Right ventricle myocardium inferior (tissue), 1 donor: ENCODE results near the gene MTCL1. TPM values are rescaled to one million over a fixed set of nuclear protein-coding genes. Genes with fewer than 3 reads are reported as not detected.

Experiments used
- ATAC-seq: fragments of 200-7000 bp; cut with Tn5 transposase; one replicate; pipeline ENCODE4 v1.9.1; 2020; ENCODE audit warnings: mild to moderate bottlenecking, moderate library complexity
- DNase-seq: peaks from one replicate; pipeline ENCODE4 v3.0.0; 2021; ENCODE audit errors: missing footprints
- intact Hi-C: fragments of 100-400 bp; cut with DNase I; formaldehyde crosslinking; loops from one replicate; pipeline ENCODE4 v1.11.0; 2022
- total RNA-seq: library from RNA; stranded (reverse); fragmentation: NEBNext Ultra II Directional; extraction: Animal tissue kit (Norgen Biotek cat#: 25700); gene quantifications from one replicate; pipeline ENCODE4 v1.2.1, GENCODE V29; 2021
- donor health status: DM: no; HTN: yes; CAD: no; lungs with severe emphysema.

The MTCL1 gene
- total RNA-seq, 1 donor from 2014 or later = 7.0 TPM

DNA sequence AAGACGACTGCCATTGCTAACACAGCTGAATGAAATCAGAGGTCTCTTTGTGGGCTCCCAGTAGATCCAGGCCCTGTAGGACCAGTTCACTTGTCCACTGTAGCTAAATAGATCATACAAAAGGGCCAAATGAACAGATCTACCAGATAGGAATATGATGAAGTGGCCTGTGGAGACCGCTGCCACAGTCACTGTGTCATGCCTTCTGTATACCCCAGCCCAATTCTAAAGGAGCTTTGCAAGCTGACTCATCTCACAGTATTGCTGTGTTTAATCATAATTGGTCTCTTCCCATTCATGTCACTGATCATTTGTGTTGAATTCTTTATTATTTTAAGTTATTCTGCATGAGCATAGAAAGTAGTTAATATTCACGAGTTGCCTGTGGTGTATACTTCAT, 125.8 kb downstream of the MTCL1 start:
- intact Hi-C loops = no loop called here
- ATAC-seq (no peak), DNase-seq (no peak)

DNA sequence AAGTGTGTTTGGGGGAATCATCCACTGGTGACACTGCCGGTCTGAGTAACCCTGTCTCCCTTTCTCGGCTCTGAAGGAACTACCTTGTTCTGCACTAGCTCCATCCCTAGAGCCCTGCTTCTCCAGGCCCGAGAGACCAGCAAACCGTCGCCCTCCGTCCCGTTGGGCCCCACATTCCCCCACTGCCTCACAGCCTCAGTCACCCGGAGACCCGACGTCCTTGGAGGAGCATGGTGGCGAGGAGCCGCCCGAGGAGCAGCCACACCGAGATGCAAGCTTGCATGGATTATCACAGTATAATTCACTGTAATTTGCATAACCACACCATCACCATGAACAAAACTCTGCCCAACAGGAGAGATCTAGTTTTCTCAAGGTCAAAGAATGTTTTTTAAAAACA, 126.2 kb downstream of the MTCL1 start:
- no peak for ATAC-seq
- DNase-seq = no peak
- intact Hi-C loops = no loop called here

DNA sequence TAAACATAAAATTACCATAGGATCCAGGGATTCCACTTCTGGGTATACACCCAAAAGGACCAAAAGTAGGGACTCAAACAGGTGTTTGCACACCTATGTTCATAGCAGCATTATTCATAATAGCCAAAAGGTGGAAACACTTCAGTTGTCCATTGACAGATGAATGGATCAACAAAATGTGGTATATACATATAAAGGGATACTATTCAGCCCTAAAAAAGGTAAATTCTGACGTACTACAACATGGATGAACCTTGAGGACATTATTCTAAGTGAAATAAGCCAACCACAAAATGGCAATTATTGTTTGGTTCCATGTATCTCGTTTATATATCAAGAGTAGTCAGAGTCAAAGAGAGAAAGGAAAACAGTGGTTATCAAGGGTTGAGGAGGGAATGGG, 128.1 kb downstream of the MTCL1 start:
- intact Hi-C loops = no loop called here
- DNase-seq (no peak), ATAC-seq (no peak)

DNA sequence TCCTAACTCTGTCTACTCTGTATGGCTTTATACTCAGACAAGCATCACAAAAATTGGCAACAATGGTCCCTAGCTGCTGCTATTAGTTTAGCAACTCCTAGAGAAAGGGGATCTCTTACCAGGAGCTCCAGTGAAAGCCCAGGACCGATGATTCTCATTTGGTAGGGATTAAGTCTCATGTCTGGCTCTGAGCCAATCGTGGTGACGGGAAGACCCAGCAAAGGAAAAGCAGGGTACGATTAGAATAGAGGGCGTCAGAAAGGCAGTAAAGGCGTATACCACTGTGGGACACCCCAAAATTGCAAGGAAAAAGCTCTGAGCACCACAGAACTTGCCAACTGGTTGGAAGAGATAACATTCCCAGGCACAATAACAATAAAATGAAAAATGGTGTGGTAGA, 129.5 kb downstream of the MTCL1 start:
- intact Hi-C loops = no loop called here

DNA sequence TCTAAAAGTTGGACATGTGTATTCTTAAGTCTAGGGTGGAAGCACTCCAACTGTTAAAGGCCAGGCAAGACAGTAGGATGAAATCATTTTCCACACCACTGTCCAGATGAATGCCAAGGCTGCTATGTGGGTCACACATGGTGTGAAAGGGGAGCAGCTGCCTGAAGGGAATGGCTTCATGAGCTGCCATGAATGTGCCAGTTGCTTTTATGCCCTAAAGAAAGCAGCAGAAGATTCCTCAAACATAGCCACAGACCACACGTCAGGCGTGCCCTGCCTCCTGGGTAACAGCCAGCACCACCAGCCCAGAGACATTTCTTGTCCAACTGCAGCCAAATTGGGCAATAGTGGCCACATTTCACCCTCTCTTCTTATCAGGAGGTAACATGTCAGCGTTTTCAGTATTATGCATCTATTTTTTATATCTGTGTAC, 130.2 kb downstream of the MTCL1 start:
- intact Hi-C loops = no loop called here
- DNase-seq (no peak), ATAC-seq (no peak)

More for the DNA sequence above, 129.5 kb downstream of the MTCL1 start:
- no peak for ATAC-seq
- no peak for DNase-seq

DNA sequence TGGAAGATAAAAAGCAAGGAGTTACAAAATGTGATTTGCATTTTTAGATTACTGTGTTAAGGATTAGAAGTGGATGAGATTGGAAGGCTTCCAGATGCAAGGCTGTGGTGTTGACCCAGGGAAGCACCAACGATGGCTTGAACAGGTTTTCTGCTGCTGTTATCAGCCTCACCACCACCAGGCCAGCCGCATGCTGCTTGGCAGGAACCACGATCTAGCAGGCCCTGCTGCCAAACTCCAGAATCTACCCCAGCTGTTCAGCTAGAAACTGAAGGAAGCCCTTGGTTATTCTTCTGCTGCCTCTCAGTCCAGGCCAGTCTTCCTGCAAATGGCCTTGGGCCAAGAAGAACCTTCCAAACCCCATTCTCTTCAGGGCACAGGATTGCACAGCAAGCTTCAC, 133.9 kb downstream of the MTCL1 start:
- intact Hi-C loops = no loop called here
- ATAC-seq = peak; percentile 57
- DNase-seq = no peak

DNA sequence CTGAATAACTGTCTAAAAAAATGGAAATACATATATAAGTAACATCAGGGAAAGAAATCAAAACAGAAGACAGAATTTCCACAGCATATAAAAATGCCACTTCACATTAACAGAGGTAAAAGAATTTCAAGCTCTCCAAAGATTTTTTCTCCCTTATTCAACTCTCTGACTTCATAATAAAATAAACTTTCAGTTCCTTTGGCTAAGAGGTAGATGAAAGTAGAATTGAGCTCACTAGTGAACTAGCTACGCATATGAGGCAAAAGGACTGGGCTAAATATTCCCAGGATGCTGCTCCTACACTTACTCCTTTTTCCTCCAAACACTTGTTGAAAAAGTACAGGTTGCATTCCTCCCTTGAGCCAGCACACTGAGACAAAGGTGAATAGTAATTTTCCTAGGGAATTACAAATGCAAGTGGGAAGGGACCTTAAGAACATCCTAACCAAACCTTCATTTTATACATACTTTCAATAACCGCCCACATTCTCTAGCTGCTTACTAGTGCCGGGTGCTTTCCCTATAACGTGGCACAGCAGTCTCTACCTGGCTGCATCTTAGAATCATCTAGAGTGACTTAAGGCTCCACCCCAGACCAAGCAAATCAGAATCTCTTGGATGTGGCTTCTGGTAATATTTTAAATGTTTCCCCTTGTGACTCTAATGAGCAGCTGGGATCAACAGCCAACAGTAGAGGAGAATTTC, 136.6 kb downstream of the MTCL1 start:
- no peak for ATAC-seq
- intact Hi-C loops = loop anchor here (10.0 kb wide), 1 partner anchor 137 kb away; the partner anchor contains the start of gene MTCL1
- DNase-seq = no peak

DNA sequence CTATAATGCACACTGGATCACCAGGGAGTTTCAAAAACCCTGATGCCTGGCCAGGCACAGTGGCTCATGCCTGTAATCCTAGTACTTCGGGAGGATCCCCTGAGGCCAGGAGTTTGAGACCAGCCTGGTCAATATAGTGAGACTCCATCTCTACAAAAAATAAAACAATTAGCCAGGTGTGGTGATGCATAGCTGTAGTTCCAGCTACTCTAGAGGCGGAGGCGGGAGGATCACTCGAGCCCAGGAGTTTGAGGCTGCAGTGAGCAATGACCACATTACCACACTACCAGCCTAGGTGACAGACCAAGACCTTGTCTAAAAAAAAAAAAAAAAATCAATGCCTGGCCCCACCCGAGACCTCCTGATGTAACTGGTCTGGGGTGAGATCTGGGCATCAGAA, 137.2 kb downstream of the MTCL1 start:
- ATAC-seq (no peak), DNase-seq (no peak)
- intact Hi-C loops = loop anchor here (10.0 kb wide), 1 partner anchor 138 kb away; the partner anchor contains the start of gene MTCL1

DNA sequence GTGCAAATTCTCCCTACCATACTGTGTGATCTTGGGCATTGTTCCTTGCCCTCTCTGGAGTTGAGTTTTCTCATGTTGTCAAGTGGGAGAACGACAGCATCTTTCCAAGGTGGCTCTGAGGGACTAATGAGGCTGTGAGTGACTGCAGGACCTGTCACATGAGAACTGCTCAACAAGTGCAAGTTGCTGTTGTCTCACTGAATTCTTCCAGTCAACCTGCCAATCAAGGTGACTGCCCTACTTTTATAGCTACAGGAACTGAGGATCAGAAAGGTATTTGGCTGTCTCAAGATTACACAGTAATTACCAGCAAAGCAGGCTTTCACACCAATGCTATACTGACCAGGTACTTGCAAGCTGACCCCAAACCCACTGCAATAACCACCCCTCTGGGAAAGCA, 137.6 kb downstream of the MTCL1 start:
- ATAC-seq (no peak), DNase-seq (no peak)
- intact Hi-C loops = loop anchor here (10.0 kb wide), 1 partner anchor 138 kb away; the partner anchor contains the start of gene MTCL1

DNA sequence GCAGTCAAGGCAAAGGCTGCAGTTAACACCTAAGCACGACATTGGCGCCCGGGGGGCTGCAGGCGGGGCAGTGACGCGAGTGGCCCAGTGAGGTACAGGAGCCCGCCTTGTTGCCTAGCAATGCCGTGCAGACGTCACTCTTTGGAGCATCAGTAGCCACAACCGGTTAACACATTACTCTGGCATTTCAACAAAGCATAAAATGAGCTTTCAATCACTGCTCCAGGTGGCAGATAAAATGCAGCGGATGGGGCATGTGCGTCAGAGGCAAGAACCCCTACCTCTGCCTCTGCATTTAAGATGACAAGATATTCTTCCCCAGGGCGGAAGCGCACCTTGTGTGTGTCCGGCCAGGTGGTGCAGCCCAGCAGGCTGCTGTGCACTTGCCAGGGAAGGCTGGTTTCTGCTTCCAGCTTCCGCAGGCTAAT, 139.4 kb downstream of the MTCL1 start:
- DNase-seq (no peak), ATAC-seq (no peak)
- intact Hi-C loops = loop anchor here (10.0 kb wide), 1 partner anchor 140 kb away; the partner anchor contains the start of gene MTCL1

DNA sequence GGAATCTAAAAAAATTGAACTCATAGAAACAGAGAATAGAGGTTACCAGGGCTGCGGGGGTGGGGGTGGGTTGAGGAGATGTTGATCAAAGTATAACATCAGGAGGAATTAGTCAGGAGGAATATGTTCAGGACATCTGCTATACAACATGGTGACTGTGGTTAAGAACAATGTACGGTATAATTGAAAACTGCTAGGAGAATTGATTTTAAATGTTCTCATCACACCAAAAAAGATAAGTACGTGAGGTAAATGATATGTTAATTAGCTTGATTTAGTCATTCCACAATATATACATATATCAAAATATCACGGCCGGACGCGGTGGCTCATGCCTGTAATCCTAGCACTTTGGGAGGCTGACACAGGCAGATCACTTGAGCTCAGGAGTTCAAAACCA, 140.2 kb downstream of the MTCL1 start:
- intact Hi-C loops = loop anchor here (10.0 kb wide), 1 partner anchor 141 kb away; the partner anchor contains the start of gene MTCL1
- ATAC-seq = no peak
- no peak for DNase-seq

DNA sequence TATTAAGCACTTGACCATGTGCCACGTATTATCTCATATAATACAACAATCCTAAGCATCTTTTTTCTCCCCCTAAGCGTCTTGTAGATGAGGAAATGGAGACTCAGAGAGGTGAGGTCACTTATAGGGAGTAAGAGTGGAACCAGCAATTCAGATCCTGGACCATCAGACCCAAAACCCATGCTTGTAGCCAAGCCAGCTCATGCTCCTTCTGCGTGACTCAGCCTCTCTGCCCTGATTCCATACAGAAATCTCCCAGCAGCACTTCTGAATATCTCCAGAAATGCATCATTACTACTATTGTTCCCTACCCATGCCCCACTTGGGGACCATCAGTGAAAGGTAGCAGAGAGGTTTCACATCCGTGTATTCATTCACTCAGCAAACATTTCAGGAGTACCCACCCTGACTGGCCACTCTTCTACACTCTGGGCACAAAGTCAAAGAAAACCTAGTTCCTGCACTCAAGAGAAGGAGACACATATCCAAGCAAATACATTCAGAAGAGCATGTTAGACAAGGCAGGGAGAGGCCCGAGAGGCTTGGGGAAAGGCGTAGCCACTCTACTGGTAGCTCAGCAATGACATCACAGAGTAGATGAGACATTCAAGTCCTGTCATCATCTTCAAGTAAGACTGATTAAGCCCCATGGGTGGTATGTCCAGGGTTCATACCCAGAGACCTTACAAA, 141.9 kb downstream of the MTCL1 start:
- ATAC-seq = peak; percentile 44
- DNase-seq = no peak
- intact Hi-C loops = loop anchor here (10.0 kb wide), 1 partner anchor 142 kb away; the partner anchor contains the start of gene MTCL1

DNA sequence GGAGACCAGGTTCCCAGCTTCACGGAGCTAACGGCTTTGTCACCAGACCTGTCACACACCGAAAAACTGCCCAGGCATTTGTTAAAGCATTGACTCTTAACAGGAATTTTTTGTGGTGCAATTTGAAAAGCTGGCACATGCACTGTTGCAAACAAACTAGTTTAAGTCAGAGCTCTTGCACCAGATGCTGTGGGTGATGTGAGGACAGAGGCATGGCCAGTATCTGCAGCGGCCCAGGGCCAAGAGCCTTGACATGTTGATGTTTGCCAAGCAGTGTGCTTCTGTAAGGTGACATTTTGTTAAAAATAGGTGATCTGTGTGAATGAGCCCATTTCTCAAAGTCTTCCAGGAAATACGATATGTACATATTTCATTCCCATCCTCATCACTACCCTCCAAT, 142.5 kb downstream of the MTCL1 start:
- intact Hi-C loops = loop anchor here (10.0 kb wide), 1 partner anchor 143 kb away; the partner anchor contains the start of gene MTCL1
- DNase-seq (no peak), ATAC-seq (peak; percentile 86)

DNA sequence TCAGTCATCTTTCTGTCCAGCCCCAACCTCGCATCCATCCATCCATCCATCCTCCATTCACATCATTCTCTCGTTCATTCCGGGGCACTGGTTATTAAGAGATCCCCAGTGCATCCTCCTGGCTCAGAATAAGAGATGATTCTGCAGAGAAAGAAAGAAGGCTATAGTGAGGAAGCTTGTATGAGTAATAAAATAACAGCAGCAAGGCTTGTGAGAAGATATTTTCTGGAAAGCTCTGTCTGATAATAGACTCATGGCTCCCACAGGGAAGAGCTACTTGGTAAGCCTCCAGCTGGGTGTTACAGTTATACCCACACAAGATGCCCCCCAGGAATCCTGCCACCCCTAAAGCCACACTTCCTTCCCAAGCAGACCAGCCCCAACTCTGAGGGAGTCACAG, 143.2 kb downstream of the MTCL1 start:
- ATAC-seq = no peak
- intact Hi-C loops = loop anchor here (10.0 kb wide), 1 partner anchor 144 kb away; the partner anchor contains the start of gene MTCL1

DNA sequence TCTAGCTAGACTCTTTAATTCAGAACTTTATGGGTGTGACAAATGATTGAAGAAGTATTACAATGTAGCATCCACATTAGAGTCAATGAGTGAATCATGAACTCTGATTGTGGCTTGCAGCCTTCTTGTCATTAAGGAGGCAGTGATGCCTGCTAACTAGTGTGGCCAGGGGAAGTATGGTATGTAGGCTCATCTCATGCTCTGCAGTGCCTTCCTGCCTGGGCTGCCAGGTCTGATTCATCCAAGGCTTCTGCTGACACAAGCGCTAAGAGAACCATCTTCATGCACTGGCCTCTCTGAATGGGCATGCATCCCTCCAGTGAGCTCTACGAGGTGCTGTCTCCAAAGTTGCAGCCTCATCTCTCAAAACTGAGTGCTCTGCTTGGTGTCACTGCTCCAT, 144.3 kb downstream of the MTCL1 start:
- no peak for ATAC-seq
- no peak for DNase-seq
- intact Hi-C loops = loop anchor here (10.0 kb wide), 1 partner anchor 145 kb away; the partner anchor contains the start of gene MTCL1

More for the DNA sequence above, 143.2 kb downstream of the MTCL1 start:
- DNase-seq = no peak

DNA sequence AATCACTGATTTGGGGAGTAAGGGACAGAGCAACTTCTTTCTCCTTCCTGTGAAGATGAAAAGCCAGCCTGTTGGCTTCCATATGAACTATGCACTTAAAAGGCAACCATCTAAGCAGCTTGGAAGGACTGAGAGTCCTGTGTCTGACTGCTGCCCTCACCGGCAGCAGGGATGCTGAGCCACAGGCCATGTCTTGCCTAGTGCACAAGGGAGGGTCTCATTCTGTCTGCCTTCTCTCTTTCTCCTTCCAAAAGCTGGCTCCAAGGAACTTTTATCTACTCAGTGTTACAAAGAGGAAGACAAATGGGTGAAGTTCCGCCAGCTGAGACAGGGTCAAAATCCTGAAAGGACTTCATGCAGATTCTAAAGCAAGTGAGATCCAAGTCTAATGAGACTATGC, 146.3 kb downstream of the MTCL1 start:
- no peak for ATAC-seq
- intact Hi-C loops = no loop called here
- DNase-seq = no peak

DNA sequence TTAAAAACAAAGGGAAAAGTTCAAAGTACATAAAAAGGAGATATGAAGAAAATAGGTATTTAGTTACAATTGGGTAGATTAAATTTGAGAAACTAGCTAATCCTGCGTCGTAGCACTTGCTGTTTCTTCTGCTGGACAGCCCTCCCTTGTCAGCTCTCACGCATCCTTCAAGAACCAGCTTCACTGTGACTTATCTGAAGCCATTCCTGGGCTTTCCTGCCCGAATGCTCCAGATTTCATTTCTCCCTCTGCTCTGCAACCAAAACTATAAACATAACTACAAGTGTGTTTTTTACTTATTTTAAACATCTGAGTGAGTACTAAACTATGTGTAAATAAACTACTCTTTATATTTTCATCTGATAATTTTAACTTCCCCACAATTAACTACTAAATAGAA, 149.2 kb downstream of the MTCL1 start:
- intact Hi-C loops = no loop called here
- ATAC-seq = no peak
- no peak for DNase-seq

DNA sequence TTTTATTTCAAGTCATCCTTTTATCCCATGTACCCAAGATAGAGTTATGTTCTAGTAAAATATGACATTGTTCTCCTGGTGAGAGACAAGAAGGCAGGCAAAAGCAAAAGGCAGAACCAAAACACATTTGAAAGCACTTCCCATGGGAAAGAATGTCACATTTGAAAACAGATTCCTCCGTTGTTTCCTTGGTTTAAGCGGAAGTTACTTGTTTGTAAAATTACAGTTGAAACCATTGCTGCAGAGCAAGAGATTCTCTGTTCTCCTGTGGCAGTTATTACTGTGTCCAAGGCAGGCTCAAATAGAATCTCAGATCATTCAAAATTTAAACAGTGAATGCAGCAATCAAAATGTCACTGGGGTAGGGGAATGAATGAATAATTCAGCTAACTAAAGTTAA, 149.6 kb downstream of the MTCL1 start:
- ATAC-seq = no peak
- no peak for DNase-seq
- intact Hi-C loops = no loop called here

DNA sequence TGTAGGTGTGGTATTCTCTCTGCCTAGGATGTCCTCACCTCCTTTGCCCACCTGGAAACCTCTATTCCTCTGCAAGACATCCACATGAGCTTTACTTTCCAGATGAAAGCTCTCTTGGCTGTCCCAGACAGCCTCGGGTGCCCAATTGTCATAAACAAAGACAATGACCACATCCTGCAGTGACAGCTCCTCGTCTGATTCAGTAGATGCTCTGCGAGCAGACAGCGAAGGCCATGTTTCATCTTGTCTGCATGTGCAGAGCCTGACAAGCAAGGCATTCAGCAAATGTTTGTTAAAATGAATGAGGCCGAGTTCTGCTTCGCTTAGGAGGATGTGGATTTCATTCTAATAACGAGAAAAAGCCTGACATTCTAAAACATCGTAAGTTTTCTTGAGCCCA, 150.9 kb downstream of the MTCL1 start:
- intact Hi-C loops = no loop called here
- ATAC-seq (no peak), DNase-seq (no peak)
